Kidney (tissue), 14 donors: ENCODE measurements around the gene FERMT1. TPM values are rescaled to one million over a fixed set of nuclear protein-coding genes. Genes with fewer than 3 reads are reported as not detected.

Experiments
- DNase-seq, 5 donors: peaks; one replicate each; pipeline ENCODE4 v3.0.0-alpha.2; 2013 to 2020
- FAIRE-seq: peaks from 2 replicates; lab custom pipeline; 2012; peaks lifted over from hg19 to GRCh38; lab: Jason Lieb, UNC
- H3K27ac ChIP-seq, 2 donors: one replicate each; pipeline ENCODE4 v1.7.0; 2013; ENCODE audit warnings: low read depth in 2 of 2, low read length in 2 of 2, inconsistent platforms in 1 of 2
- H3K27me3 ChIP-seq: one replicate; pipeline ENCODE4 v1.7.1; 2013; ENCODE audit warnings: low read length, inconsistent platforms; ENCODE audit not compliant: control insufficient read depth, insufficient read depth
- H3K36me3 ChIP-seq, 3 donors: one replicate each; pipeline versions ENCODE4 v1.7.0 to v1.7.1; 2013; ENCODE audit warnings: low read length in 3 of 3, control low read depth in 1 of 3, inconsistent platforms in 1 of 3; ENCODE audit not compliant: insufficient read depth in 3 of 3, control insufficient read depth in 2 of 3
- H3K4me1 ChIP-seq, 3 donors: one replicate each; pipeline versions ENCODE4 v1.7.0 to v1.7.1; 2013; ENCODE audit warnings: low read length in 3 of 3, inconsistent platforms in 1 of 3, low read depth in 1 of 3; ENCODE audit not compliant: control insufficient read depth in 2 of 3, insufficient read depth in 2 of 3
- H3K4me3 ChIP-seq, 3 donors: one replicate each; pipeline versions ENCODE4 v1.7.0 to v1.8.1; 2013; ENCODE audit warnings: low read length in 3 of 3, control low read depth in 1 of 3, inconsistent platforms in 1 of 3
- H3K9ac ChIP-seq, 3 donors: one replicate each; pipeline versions ENCODE4 v1.7.0 to v1.7.1; 2013; ENCODE audit warnings: low read length in 3 of 3, control low read depth in 1 of 3, inconsistent platforms in 1 of 3
- H3K9me3 ChIP-seq, 3 donors: one replicate each; pipeline versions ENCODE4 v1.7.0 to v1.7.1; 2013; ENCODE audit warnings: low read length in 3 of 3, control low read depth in 1 of 3, inconsistent platforms in 1 of 3; ENCODE audit not compliant: control insufficient read depth in 2 of 3, insufficient read depth in 1 of 3
- intact Hi-C: fragments of 100-400 bp; cut with DNase I; formaldehyde crosslinking; loops from one replicate; pipeline ENCODE4 v1.11.1; 2022
- polyA plus RNA-seq: library from polyadenylated mRNA; stranded (reverse); fragments of 350-450 nt; fragmentation: Illumina TruSeq; extraction: RNeasy Lipid Tissue Mini Kit (QIAGEN cat#74804); gene quantifications from one replicate; pipeline ENCODE4 v1.2.3, GENCODE V29; 2014; ENCODE audit warnings: low read depth, low replicate concordance; ENCODE audit not compliant: insufficient read depth
- total RNA-seq: library from RNA; stranded (reverse); fragmentation: NEBNext Ultra II Directional; extraction: Animal tissue kit (Norgen Biotek cat#: 25700); gene quantifications from one replicate; pipeline ENCODE4 v1.2.1, GENCODE V29; 2021
- TF ChIP-seq, protein P1 (sequence below): IDR thresholded peaks from 3 replicates; pipeline ENCODE4 v1.5.1; 2012; ENCODE audit warnings: mild to moderate bottlenecking, moderate library complexity, borderline replicate concordance; ENCODE audit not compliant: insufficient read depth; ENCODE audit errors: extremely low read depth
- donor health status: control.
- donor health status: control.
- donor health status: control.
- donor health status: control.
- donor health status: control.
- donor health status: DM: yes; HTN: yes; CAD: no.
- donor health status: Normal renal cell carcinoma (clear cell type).

Gene FERMT1
- total and polyA plus RNA-seq, 2 donors from 2014 or later: 0.57 to 2.2 TPM

DNA sequence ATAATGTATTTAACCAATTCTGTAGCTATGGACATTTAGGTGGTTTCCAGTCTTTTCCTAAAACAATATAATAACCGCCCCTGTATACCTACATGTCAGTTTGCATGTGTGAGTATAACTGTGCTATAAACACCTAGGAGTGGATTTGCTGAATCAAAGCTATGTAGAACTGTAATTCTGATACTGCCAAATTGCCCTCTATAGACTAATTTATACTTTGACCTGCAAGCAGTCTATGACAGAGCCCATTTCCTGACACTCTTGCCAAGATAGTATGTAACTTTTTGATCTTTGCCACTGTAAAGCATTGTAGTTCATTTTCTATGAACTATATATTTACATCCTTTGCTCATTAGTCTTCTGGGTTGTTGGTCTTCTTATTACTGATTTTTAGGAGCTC lies 19.5 kb downstream of the FERMT1 start:
- Histone ChIP-seq H3K4me3 (no peak overlapping the region), H3K27me3 (no peaks in the 10 kb centered on the region), H3K27ac (no peak overlapping the region), H3K9ac (no peak overlapping the region), H3K9me3 (no peaks in the 10 kb centered on the region), H3K4me1 (no peaks in the 10 kb centered on the region), H3K36me3 (no peaks in the 10 kb centered on the region)
- DNase-seq: no peak
- FAIRE-seq: no peak
- TF ChIP-seq, protein P1, sequence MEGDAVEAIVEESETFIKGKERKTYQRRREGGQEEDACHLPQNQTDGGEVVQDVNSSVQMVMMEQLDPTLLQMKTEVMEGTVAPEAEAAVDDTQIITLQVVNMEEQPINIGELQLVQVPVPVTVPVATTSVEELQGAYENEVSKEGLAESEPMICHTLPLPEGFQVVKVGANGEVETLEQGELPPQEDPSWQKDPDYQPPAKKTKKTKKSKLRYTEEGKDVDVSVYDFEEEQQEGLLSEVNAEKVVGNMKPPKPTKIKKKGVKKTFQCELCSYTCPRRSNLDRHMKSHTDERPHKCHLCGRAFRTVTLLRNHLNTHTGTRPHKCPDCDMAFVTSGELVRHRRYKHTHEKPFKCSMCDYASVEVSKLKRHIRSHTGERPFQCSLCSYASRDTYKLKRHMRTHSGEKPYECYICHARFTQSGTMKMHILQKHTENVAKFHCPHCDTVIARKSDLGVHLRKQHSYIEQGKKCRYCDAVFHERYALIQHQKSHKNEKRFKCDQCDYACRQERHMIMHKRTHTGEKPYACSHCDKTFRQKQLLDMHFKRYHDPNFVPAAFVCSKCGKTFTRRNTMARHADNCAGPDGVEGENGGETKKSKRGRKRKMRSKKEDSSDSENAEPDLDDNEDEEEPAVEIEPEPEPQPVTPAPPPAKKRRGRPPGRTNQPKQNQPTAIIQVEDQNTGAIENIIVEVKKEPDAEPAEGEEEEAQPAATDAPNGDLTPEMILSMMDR: no peak
- intact Hi-C loops: no loop called here

- intact Hi-C loops: no loop called here
Measured at GRCh38 chr20:6101346-6101745, 21.5 kb downstream of the FERMT1 start.

GRCh38 chr20:6100246-6100645 lies 22.6 kb downstream of the FERMT1 start:
- no peaks in the 10 kb centered on the region for H3K27me3 ChIP-seq
- TF ChIP-seq, protein P1: no peak
- no peaks in the 10 kb centered on the region for H3K36me3 ChIP-seq
- FAIRE-seq (no peak), DNase-seq (no peak)
- H3K9ac ChIP-seq: no peak overlapping the region
- peaks cover 0 to 9% (median 0%) of the 10 kb centered on the region in 3 donors for H3K4me1 ChIP-seq
- H3K4me3 ChIP-seq: no peak overlapping the region
- no peak overlapping the region for H3K27ac ChIP-seq
- intact Hi-C loops: no loop called here
- H3K9me3 ChIP-seq: no peaks in the 10 kb centered on the region

More at GRCh38 chr20:6101346-6101745, 21.5 kb downstream of the FERMT1 start:
- DNase-seq: no peak
- TF ChIP-seq, protein P1: no peak
- H3K4me3 ChIP-seq: no peak overlapping the region
- H3K36me3 ChIP-seq: no peaks in the 10 kb centered on the region
- H3K27ac ChIP-seq: no peak overlapping the region
- H3K9ac ChIP-seq: no peak overlapping the region
- no peaks in the 10 kb centered on the region for H3K27me3 ChIP-seq
- H3K9me3 ChIP-seq: no peaks in the 10 kb centered on the region
- H3K4me1 ChIP-seq: no peaks in the 10 kb centered on the region
- FAIRE-seq: no peak

- Histone ChIP-seq H3K9me3 (no peaks in the 10 kb centered on the region), H3K4me3 (no peak overlapping the region), H3K4me1 (peaks cover 0 to 9% (median 0%) of the 10 kb centered on the region in 3 donors), H3K27ac (no peak overlapping the region), H3K36me3 (no peaks in the 10 kb centered on the region), H3K9ac (no peak overlapping the region), H3K27me3 (no peaks in the 10 kb centered on the region)
- TF ChIP-seq, protein P1: no peak
- intact Hi-C loops: no loop called here
- DNase-seq: no peak
- FAIRE-seq: no peak
Measured at GRCh38 chr20:6099819-6100218, 23.0 kb downstream of the FERMT1 start.
